HCEC 1CT (cell line): ENCODE data around the gene TEX261.
A peak's percentile ranks its signal among the peaks of the same experiment; 100 is the strongest.
"Not testable (repeated sequence)": the region's sequence is repeated elsewhere in the genome, so short reads cannot be mapped to it uniquely, and the experiment has no call there.

ENCODE experiments used
- DNase-seq: peaks from one replicate; pipeline ENCODE4 v3.0.0-alpha.2; 2017

The TEX261 gene

DNA sequence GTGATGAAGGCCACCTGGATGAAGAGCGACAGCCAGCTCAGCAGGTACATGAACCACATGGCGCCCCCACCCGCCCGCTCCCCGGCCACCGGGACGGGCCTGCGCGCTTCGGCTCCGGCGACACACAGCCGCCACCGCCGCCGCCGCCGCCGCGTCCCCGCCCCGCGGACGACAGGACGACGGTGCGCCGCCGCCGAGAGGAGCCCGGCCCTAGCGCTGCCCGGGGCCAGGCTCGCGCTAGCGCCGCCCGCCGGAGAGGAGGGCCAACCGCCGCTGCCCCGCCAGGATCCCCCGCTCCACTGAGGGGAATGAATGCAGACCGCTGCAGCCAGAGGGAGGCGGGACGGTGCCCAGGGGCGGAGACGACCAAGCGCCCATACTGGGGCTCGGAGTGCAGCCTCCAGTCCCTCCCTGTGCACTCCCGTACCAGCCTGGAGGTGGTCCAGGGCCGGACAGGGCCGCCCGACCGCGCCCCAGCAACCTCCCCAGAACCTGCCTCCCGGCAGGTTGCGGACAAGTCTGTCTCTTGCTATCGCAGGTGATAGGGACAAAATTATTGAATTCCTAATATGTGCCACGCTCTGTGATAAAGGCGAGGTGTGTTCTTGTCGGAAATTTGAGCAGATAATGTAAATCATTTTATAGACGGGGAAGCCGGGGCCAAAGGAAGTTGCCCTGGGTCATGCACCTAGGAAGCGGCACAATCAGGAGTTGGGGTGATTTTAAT lies at the start of gene TEX261:
TSS of gene TEX261 (minus strand) at position 175 of the 727 bp plus-strand sequence. CDS start at position 59, 116 bp downstream.
- peak; percentile 82 for DNase-seq

DNA sequence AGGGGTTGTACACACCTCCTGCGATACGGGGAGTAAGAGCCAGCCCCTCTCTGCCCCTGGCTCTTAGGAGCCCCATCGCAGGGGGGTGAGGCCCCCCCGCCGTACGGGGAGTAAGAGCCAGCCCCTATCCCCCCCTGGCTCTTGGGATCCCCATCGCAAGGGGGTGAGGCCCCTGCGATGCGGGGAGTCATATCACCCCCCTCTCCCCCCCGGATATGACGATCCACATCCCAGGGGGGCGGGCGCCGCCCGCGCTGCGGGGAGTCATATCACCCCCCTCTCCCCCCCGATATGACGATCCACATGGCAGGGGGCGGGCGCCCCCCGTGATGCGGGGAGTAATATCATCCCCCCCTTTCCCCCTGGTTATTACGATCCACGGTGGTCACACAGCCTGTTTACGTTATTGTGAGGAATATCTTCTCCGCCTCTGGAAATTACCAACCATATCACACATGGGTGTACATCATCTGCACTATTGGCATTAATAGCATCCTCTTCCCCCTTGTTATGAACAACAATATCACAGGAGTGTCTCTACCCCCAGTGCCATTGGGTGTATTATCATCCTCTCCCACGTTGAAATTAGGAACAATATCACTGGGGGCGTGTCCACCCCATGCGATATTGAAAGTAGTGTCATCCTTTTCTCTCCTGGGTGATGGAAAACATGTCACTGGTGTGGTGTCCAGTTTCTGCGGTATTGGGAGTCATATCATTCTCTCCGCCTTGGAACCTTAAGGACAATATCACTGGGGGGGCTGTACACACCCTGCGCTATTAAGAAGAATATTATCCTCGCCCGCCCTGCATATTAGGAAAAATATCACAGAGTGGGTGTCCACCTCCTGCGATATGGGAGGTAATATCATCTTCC lies 49.1 kb upstream of the TEX261 start:
- DNase-seq: no peak

DNA sequence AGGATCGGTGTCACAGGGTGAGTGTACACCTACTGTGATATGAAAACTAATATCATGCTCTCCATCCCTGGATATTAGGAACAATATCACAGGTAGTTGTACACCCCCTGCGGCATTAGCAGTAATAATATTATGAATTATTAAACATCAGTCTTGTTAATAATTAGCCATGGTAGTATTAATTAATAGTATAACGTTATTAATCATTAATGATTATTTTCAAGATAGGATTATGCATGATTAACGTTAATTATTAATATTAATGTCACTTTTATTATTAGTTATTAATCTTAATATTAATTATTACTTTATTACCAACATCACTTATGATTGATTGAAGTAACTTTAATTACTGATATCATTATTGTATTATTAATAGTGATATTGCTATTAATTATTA lies 47.6 kb upstream of the TEX261 start:
- no peak for DNase-seq

GRCh38 chr2:71036296-71036695 lies 41.6 kb upstream of the TEX261 start:
- not testable (repeated sequence) for DNase-seq

DNA sequence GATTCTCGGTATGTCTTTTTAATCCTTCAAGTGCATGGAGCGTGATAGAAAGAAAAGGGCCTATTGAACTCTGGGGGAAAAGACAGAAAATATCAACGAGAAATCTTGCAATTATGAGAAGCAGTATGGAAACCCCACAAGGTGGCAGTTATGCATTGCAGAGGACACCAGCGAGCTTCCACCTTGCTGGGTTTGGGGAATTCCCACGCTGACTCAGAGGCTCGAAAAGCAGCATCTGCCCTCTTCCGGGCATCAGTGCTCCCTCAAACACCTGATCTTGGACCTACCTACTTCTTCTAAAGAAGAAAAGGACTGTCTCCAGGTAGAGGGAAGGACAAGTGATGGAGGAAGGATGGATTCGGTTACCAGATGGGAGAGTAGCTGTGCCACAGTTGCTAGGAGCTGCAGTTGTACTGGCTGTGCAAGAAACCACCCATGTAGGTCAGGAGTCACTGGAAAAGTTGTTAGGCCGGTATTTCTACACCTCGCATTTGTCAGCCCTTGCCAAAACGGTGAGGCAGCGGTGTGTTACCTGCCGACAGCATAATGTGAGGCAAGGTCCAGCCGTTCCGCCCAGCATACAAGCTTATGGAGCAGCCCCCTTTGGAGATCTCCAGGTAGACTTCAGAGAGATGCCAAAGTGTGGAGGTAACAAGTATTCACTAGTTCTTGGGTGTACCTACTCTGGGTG lies 29.0 kb upstream of the TEX261 start:
- DNase-seq: not testable (repeated sequence)

DNA sequence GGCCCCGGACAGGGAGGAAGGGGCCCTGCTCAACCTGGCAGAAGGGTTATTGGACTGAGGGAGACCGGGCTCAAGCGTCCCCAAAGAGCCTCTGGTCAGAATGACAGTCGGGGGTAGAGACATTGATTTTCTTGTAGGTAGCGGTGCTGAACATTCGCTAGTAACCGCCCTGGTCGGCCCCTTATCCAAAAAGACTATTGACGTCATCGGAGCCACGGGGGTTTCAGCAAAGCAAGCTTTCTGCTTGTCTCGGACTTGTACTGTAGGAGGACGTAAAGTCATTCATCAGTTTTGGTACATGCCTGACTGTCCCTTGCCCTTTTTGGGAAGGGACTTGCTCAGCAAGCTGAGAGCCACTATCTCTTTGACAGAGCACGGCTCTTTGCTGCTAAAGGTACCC lies 26.7 kb upstream of the TEX261 start:
- DNase-seq: not testable (repeated sequence)

DNA sequence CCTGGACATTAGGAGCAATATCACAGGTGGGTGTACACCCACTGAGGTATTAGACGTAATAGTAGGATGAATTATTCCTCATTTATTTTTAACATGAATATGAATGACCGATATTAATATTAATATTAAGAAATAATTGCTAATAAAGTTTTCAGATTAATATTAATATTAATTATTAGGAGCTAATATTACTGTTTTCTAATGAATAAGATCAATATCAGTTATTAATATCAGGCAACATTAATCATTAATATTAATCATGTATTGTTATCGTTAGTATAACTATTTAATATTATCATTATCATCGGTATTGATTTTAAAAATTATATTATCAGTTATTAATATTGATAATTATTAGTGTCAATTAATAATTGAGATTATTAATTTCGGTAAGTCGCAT lies 25.3 kb upstream of the TEX261 start:
- not testable (repeated sequence) for DNase-seq

DNA sequence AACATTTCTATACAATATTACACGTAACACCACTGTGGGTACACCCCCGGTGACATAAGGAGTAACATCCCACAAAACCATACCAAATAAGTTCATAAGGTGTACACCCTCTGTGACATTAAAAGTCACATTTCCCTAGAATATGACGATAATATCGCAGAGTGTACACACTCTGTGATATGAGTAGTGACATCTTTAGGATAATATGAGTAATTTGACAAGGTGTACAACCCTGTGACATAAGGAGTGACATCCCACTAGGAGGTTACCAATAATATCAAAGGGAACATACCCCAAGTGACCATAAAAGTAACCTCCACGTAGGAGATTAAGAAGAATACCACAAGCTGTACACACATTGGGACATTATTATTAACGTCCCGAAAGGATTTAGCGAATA lies 24.0 kb upstream of the TEX261 start:
- DNase-seq: no peak

DNA sequence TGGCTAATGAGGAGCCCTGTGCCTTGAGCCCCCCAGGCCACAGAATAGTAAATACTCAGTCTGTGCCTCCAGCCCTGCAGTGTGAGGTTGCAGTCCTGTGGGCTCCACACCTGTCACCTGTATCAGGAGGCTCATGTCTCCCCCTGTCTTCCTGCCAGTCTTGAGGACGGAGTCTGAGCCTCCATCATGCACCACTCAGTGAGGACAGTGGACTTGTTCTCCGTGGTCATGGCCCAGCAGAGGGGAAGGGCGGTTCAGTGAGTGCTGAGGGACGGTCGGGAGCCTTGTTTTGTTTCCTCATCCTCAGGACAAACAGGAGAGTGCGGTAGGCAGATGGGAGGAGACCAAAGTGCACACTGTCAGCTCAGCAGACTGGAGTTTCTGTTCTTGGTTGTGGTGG lies 17.1 kb upstream of the TEX261 start:
- DNase-seq: not testable (repeated sequence)

- DNase-seq: no peak
These were observed 13.7 kb upstream of the TEX261 start for GRCh38 chr2:71008342-71008741.

- no peak for DNase-seq
These were observed 12.5 kb upstream of the TEX261 start for GRCh38 chr2:71006955-71007799.

GRCh38 chr2:71006323-71006722 lies 11.7 kb upstream of the TEX261 start:
- DNase-seq: no peak

GRCh38 chr2:71005271-71006202 lies 10.9 kb upstream of the TEX261 start:
- DNase-seq: no peak

GRCh38 chr2:71004857-71005256 lies 10.2 kb upstream of the TEX261 start:
- no peak for DNase-seq

DNA sequence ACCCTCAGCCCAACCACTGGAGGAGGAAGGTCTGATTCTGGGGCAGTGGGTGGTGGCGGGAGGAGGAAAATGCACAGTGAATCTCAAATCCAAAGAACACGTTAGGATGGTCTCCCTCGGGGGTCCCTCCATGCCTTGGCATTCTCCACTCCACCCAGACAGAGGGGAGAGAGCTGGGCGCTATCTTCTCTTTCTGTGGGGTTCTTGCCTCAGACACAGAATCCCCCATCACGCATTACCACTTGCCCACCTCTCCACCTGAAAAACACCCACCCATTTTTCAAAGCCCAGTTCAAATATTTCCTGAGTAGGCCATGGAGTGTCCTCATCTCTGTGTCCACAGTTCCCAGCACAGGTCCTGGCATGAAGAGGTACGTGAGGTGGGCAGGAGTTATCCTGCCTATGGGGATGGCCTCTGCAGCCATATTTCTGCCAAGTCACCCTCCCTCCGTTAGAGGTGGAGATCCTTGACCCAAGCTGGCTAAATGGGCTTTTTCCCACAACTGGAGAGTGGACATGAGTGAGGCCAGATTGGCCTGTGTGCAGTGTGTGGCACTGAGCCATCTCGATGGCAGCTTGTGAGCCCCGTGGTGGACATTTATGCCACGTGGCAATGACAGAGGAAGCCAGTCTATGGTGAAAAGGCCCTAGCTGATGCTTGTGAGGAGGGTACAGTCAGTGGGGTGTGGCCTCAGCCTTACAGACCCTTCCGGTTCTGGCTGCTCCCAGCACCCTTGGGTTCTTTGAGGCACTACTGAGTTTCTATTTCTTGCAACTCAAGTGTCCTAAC lies 9.5 kb upstream of the TEX261 start:
- no peak for DNase-seq

- no peak for DNase-seq
These were observed 8.7 kb upstream of the TEX261 start for GRCh38 chr2:71003396-71003795.

DNA sequence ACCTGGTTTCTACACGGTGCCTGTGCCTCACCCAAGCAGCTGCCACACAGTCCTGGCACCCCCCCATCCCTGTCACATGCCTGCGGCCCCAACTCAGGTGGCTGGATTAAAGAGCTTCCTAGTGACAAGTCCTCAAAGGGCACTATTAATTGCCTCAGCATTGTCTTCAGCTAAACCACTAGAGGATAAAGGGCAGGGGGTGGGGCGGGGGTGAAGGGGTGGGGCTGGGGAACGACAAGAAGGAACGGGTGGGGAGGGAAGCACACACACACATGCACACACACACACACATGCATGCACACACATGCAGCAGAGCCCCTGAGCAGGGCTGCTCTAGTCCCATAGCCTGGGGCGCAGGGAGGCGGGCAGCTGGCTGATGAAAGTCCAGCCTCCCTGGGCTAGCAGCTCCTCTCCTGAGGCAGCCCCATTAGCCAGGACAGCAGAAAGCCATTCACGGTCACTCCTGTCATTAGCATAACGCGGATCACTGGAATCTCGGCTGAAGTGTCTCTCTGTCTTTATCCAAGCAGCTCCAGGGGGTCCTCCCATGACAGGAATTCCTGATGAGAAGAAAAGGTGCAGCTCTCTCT lies 7.4 kb upstream of the TEX261 start:
- no peak for DNase-seq

- DNase-seq: no peak
These were observed 6.9 kb upstream of the TEX261 start for GRCh38 chr2:71001592-71001927.

- peak; percentile 51 for DNase-seq
These were observed 6.3 kb upstream of the TEX261 start for GRCh38 chr2:71000780-71001591.
